HepG2 (cell line): ENCODE data around the gene ARID1A. TPM values are rescaled to one million over a fixed set of nuclear protein-coding genes. Genes with fewer than 3 reads are reported as not detected.

Experiments used
- ADNP ChIP-seq: sonication (generic); formaldehyde crosslinking; IDR thresholded peaks from 2 replicates; pipeline ENCODE4 v1.4.0; 2020; ENCODE audit warnings: missing genetic modification reagents
- ARNT2 ChIP-seq: sonication (generic); formaldehyde crosslinking; IDR thresholded peaks from 2 replicates; pipeline ENCODE4 v1.8.0; 2022; ENCODE audit warnings: mild to moderate bottlenecking, low read depth, missing genetic modification reagents, moderate library complexity
- BRF2 ChIP-seq: sonication (generic); formaldehyde crosslinking; IDR thresholded peaks from 2 replicates; pipeline ENCODE4 v1.8.1; 2022; ENCODE audit warnings: mild to moderate bottlenecking, missing genetic modification reagents
- CC2D1A ChIP-seq: sonication (generic); formaldehyde crosslinking; IDR thresholded peaks from 2 replicates; pipeline ENCODE4 v1.8.1; 2023; ENCODE audit warnings: mild to moderate bottlenecking, missing genetic modification reagents
- ESRRA ChIP-seq: sonication (generic); formaldehyde crosslinking; IDR thresholded peaks from 2 replicates; pipeline ENCODE4 v1.5.1; 2020; ENCODE audit warnings: mild to moderate bottlenecking, low read depth, missing genetic modification reagents
- GATAD1 ChIP-seq: IDR thresholded peaks from 2 replicates; pipeline ENCODE4 v1.6.1; 2016; ENCODE audit warnings: missing genetic modification reagents, missing compliant biosample characterization
- HDAC1 ChIP-seq: sonication (generic); formaldehyde crosslinking; IDR thresholded peaks from 2 replicates; pipeline ENCODE4 v1.5.1; 2020; ENCODE audit warnings: mild to moderate bottlenecking, missing genetic modification reagents
- MBNL3 ChIP-seq: fragments of 250-450 bp; sonication (Bioruptor Pico); conservative IDR thresholded peaks from 2 replicates; pipeline ENCODE4 v1.8.0; 2022; ENCODE audit warnings: mild to moderate bottlenecking, inconsistent platforms
- MED8 ChIP-seq: sonication (generic); formaldehyde crosslinking; IDR thresholded peaks from 2 replicates; pipeline ENCODE4 v1.8.1; 2023; ENCODE audit warnings: mild to moderate bottlenecking, missing genetic modification reagents; ENCODE audit not compliant: insufficient replicate concordance
- PBX3 ChIP-seq: sonication (generic); formaldehyde crosslinking; IDR thresholded peaks from 2 replicates; pipeline ENCODE4 v1.8.1; 2023; ENCODE audit warnings: missing genetic modification reagents, inconsistent platforms, borderline replicate concordance
- RAD51 ChIP-seq: fragments of 450-650 bp; IDR thresholded peaks from 2 replicates; pipeline ENCODE4 v1.6.1; 2016; ENCODE audit warnings: borderline replicate concordance
- RBM22 ChIP-seq: fragments of 200-400 bp; formaldehyde crosslinking; optimal IDR thresholded peaks from 2 replicates; pipeline ENCODE3; 2017; ENCODE audit warnings: mild to moderate bottlenecking, low read length, moderate library complexity
- RFX3 ChIP-seq: IDR thresholded peaks from 2 replicates; pipeline ENCODE4 v1.6.1; 2016; ENCODE audit warnings: missing biosample characterization, missing genetic modification reagents
- SMAD1 ChIP-seq: sonication (generic); formaldehyde crosslinking; IDR thresholded peaks from 2 replicates; pipeline ENCODE4 v1.4.0; 2020; ENCODE audit warnings: missing genetic modification reagents, low read depth, mild to moderate bottlenecking, borderline replicate concordance
- TFDP1 ChIP-seq: IDR thresholded peaks from 2 replicates; pipeline ENCODE4 v1.6.1; 2016; ENCODE audit warnings: missing compliant biosample characterization, missing genetic modification reagents, borderline replicate concordance
- ZBTB7A ChIP-seq: sonication (generic); formaldehyde crosslinking; IDR thresholded peaks from 2 replicates; pipeline ENCODE4 v1.8.0; 2022; ENCODE audit warnings: mild to moderate bottlenecking, missing genetic modification reagents
- ZNF256 ChIP-seq: sonication (generic); formaldehyde crosslinking; conservative IDR thresholded peaks from 2 replicates; pipeline ENCODE4 v1.4.0; 2020; ENCODE audit warnings: missing genetic modification reagents
- ZNF335 ChIP-seq: sonication (generic); formaldehyde crosslinking; IDR thresholded peaks from 2 replicates; pipeline ENCODE4 v1.4.0; 2020; ENCODE audit warnings: missing genetic modification reagents
- ZNF430 ChIP-seq: sonication (generic); formaldehyde crosslinking; IDR thresholded peaks from 2 replicates; pipeline ENCODE4 v1.9.0; 2021; ENCODE audit warnings: mild to moderate bottlenecking, missing genetic modification reagents
- ZNF660 ChIP-seq: sonication (generic); formaldehyde crosslinking; IDR thresholded peaks from 2 replicates; pipeline ENCODE4 v1.5.1; 2020; ENCODE audit warnings: mild to moderate bottlenecking, low read depth, missing genetic modification reagents, borderline replicate concordance
- ZNF672 ChIP-seq: sonication (generic); formaldehyde crosslinking; IDR thresholded peaks from 2 replicates; pipeline ENCODE4 v1.8.1; 2022; ENCODE audit warnings: missing genetic modification reagents
- ZNF687 ChIP-seq: sonication (generic); formaldehyde crosslinking; IDR thresholded peaks from 2 replicates; pipeline ENCODE4 v1.5.1; 2020; ENCODE audit warnings: mild to moderate bottlenecking, missing genetic modification reagents, moderate library complexity
- ZNF737 ChIP-seq: sonication (generic); formaldehyde crosslinking; IDR thresholded peaks from 2 replicates; pipeline ENCODE4 v1.5.0; 2020; ENCODE audit warnings: missing genetic modification reagents, mild to moderate bottlenecking, borderline replicate concordance
- ZNF749 ChIP-seq: sonication (generic); formaldehyde crosslinking; IDR thresholded peaks from 2 replicates; pipeline ENCODE4 v1.8.0; 2022; ENCODE audit warnings: mild to moderate bottlenecking, missing genetic modification reagents, moderate library complexity, borderline replicate concordance
- polyA plus RNA-seq, 8 experiments: library from polyadenylated mRNA; depleted of rRNA in 3 of 8; stranded (reverse) in 7 of 8; unstranded in 1 of 8; fragments of >200 nt; fragmentation: Illumina TruSeq in 4 of 8; extraction: Trizol in 4 of 8; gene quantifications; 2 replicates each; pipeline versions ENCODE4 v1.2.1 to v1.2.3, GENCODE V29; 2011 to 2016; ENCODE audit warnings: low read depth in 4 of 8, missing spikeins in 1 of 8, mixed read lengths in 1 of 8; ENCODE audit not compliant: insufficient read depth in 1 of 8
- total RNA-seq, 5 experiments: library from RNA; depleted of rRNA; stranded (reverse); fragments of >200 nt; fragmentation: Illumina TruSeq; extraction: Trizol; gene quantifications; 2 replicates each; pipeline ENCODE4 v1.2.3, GENCODE V29; 2016; ENCODE audit warnings: low read depth in 1 of 5

Gene ARID1A
- total and polyA plus RNA-seq, 2 of the 13 experiments (the other 11 are each of a cell fraction or from before 2014, with no cell fraction given), result 11.9 to 15.9 TPM

GRCh38 chr1:26692211-26692792 lies 3.5 kb upstream of the ARID1A start (continued):
- TF ChIP-seq MBNL3 (CRISPR knock-in tag), result no peak
- 0 out of 2 replicates have a peak, but pooled peaks have one; percentile 3 for TF ChIP-seq ARNT2 (CRISPR knock-in tag)
- 0 out of 2 replicates have a peak, but pooled peaks have one; percentile 48 for TF ChIP-seq ZNF737 (CRISPR knock-in tag)
- TF ChIP-seq GATAD1 (CRISPR knock-in tag), result no peak
- TF ChIP-seq ZNF430 (CRISPR knock-in tag), result peak; percentile 73; the same call in 1 of the 2 replicates
- no peak for TF ChIP-seq CC2D1A (CRISPR knock-in tag)
- TF ChIP-seq ADNP (CRISPR knock-in tag), result no peak
- no peak for TF ChIP-seq BRF2 (CRISPR knock-in tag)
- no peak for TF ChIP-seq RFX3
- TF ChIP-seq RAD51, result no peak
- no peak for TF ChIP-seq ZNF256 (CRISPR knock-in tag)
- no peak for TF ChIP-seq ZNF660 (CRISPR knock-in tag)
- TF ChIP-seq ESRRA (CRISPR knock-in tag), result no peak
- no peak for TF ChIP-seq SMAD1 (CRISPR knock-in tag)
- no peak for TF ChIP-seq HDAC1
- TF ChIP-seq PBX3 (CRISPR knock-in tag), result no peak
- no peak for TF ChIP-seq ZNF687 (CRISPR knock-in tag)
- TF ChIP-seq MED8 (CRISPR knock-in tag), result peak; percentile 26
- no peak for TF ChIP-seq ZBTB7A (CRISPR knock-in tag)
- no peak for TF ChIP-seq ZNF335 (CRISPR knock-in tag)
- no peak for TF ChIP-seq RBM22
- no peak for TF ChIP-seq ZNF672 (CRISPR knock-in tag)
- TF ChIP-seq ZNF749 (CRISPR knock-in tag), result peak; percentile 53; the same call in 1 of the 2 replicates
- peak; percentile 30; the same call in 1 of the 2 replicates for TF ChIP-seq TFDP1
